Measurements from ENCODE around the gene PTPRQ.
"Not testable (repeated sequence)": the region's sequence is repeated elsewhere in the genome, so short reads cannot be mapped to it uniquely, and the experiment has no call there.

Gene PTPRQ

DNA sequence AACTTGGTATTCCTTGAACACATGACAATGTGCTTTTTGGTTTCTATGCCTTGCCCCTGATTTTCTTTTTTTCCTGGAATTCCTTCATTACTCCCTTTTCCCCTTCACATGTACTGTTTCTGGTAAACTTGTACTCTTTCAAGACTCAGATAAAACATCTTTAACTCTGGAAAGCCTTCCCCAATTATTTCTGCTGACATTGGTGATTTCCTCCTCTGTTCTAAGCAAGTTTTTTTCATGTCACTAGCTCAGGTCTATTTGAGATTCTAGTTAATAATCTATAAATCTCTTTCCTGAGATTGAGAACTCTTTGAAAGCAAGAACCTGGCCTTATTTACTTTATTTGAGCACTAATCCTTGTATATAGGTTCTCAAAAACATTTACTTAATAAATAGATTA, 24.0 kb upstream of the PTPRQ start:
- no peaks in the 10 kb centered on the region for H3K27me3 ChIP-seq (ENCODE audit: control insufficient read depth, insufficient read depth, low read length)
- H3K36me3 ChIP-seq (ENCODE audit: control insufficient read depth, low read depth, low read length), result no peaks in the 10 kb centered on the region
- H3K9me3 ChIP-seq (ENCODE audit: control insufficient read depth, low read depth, low read length), result no peaks in the 10 kb centered on the region
- H3K27ac ChIP-seq (ENCODE audit: low read length), result no peak overlapping the region
- no peak overlapping the region for H3K4me3 ChIP-seq (ENCODE audit: low read length)
- no peak overlapping the region for H3K9ac ChIP-seq (ENCODE audit: low read length)
- H3K4me1 ChIP-seq (ENCODE audit: control insufficient read depth, low read depth, low read length), result no peaks in the 10 kb centered on the region

DNA sequence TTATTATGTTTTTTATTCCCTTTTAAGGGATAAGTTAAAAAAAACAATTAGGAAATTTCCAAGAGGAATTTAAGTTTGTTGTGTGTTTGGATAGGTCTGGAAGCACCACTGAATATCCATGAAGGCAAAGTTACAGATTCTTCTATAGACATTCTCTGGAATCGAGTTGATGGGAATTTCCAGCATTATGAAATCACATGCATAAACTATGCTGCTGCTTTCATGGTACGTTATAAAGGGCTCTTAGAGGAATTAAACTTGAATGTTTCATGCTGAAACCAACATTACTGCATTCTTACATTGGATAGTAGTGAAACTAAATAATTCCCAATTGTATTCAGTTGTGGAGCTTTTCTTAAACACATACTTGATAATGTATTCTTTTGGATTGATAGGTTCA, 21.5 kb upstream of the PTPRQ start:
- no peak overlapping the region for H3K9ac ChIP-seq (ENCODE audit: low read length)
- H3K27ac ChIP-seq (ENCODE audit: low read length), result no peak overlapping the region
- H3K9me3 ChIP-seq (ENCODE audit: control insufficient read depth, low read depth, low read length), result no peaks in the 10 kb centered on the region
- H3K4me3 ChIP-seq (ENCODE audit: low read length), result no peak overlapping the region
- no peaks in the 10 kb centered on the region for H3K36me3 ChIP-seq (ENCODE audit: control insufficient read depth, low read depth, low read length)
- no peaks in the 10 kb centered on the region for H3K4me1 ChIP-seq (ENCODE audit: control insufficient read depth, low read depth, low read length)
- no peaks in the 10 kb centered on the region for H3K27me3 ChIP-seq (ENCODE audit: control insufficient read depth, insufficient read depth, low read length)

DNA sequence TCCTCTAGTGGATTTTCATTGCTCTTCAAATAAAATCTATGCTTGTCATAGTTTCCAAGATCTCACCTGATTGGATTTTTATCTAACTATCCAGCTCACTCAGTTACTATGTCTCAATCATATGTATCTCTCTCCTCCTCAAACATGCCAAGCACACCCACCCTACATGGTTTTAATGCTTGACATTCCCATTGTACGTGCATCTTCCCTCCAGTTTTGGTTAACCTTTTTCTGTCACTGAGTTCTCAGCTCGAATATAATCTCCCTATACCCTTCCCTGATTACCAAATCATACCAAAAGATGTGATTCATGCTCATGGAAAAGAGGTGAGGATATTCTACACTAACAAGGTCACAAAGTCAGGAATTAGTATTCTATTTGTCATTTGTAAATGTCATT, 12.0 kb upstream of the PTPRQ start:
- H3K4me1 ChIP-seq (ENCODE audit: control insufficient read depth, low read depth, low read length), result peaks cover 6% of the 10 kb centered on the region

DNA sequence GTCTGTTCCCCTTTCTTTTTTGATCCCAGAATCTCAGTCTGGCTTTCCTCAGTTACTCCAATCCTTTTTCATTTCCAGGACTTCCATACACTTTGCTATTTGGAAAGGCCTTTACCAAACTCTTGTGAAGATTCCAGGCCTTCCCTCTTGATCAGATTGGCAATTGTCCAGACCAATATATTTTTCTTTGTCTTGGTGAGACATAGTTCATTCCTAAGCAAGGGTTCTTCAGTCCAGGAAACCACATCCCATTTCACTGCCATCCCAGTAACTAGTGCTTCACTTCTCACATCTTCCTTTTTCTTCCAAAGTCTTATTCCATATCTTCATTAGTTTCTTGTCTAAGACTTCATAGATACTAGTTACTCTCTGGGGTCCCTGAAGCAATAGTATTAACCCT, 2.1 kb upstream of the PTPRQ start:
- no peak overlapping the region for H3K27ac ChIP-seq (ENCODE audit: low read length)
- no peaks in the 10 kb centered on the region for H3K36me3 ChIP-seq (ENCODE audit: control insufficient read depth, low read depth, low read length)
- no peaks in the 10 kb centered on the region for H3K4me1 ChIP-seq (ENCODE audit: control insufficient read depth, low read depth, low read length)
- no peaks in the 10 kb centered on the region for H3K27me3 ChIP-seq (ENCODE audit: control insufficient read depth, insufficient read depth, low read length)
- no peak overlapping the region for H3K4me3 ChIP-seq (ENCODE audit: low read length)
- no peaks in the 10 kb centered on the region for H3K9me3 ChIP-seq (ENCODE audit: control insufficient read depth, low read depth, low read length)
- H3K9ac ChIP-seq (ENCODE audit: low read length), result no peak overlapping the region

More for the DNA sequence above, 12.0 kb upstream of the PTPRQ start:
- H3K27ac ChIP-seq (ENCODE audit: low read length), result no peak overlapping the region
- no peak overlapping the region for H3K9ac ChIP-seq (ENCODE audit: low read length)
- no peaks in the 10 kb centered on the region for H3K36me3 ChIP-seq (ENCODE audit: control insufficient read depth, low read depth, low read length)
- no peak overlapping the region for H3K4me3 ChIP-seq (ENCODE audit: low read length)
- H3K27me3 ChIP-seq (ENCODE audit: control insufficient read depth, insufficient read depth, low read length), result no peaks in the 10 kb centered on the region
- H3K9me3 ChIP-seq (ENCODE audit: control insufficient read depth, low read depth, low read length), result no peaks in the 10 kb centered on the region

DNA sequence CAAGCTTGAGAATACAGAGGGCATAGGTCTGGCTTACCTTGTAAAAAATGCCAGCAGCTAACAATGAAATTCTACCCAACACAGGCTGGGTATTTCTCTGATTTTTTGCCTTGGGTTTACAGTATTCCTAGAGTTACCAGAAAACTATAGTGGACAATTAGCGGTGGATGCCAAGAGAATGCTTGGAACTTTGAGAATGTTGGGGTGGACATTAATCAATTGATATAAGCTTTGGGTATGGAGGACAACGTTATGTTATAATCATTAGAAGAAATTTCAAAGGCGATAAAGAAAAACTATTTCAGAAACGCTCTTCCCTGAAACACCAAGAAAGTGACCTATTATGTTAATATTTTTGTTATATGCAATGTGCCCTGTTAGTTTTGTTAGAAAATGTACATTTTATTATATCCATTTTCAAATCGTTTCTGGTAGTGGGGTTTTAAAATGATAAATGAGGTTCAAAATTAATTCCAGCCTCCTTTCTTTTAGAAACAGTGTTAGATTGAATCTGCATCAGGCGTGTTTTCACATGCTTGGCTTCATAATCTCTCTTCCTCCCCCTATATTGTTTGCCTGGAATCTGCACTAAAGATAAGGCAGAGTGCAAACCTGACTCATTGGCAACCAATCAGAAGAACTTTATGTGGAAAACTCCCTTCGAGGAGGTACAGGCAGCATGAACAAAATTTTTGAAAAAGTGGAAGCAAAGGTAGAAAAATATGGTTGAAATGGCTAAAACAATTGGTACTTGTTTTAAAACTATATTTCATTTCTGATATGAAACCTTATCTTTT, 1.4 kb upstream of the PTPRQ start:
- Histone ChIP-seq H3K27me3 (ENCODE audit: control insufficient read depth, insufficient read depth, low read length) (no peaks in the 10 kb centered on the region), H3K4me1 (ENCODE audit: control insufficient read depth, low read depth, low read length) (no peaks in the 10 kb centered on the region), H3K36me3 (ENCODE audit: control insufficient read depth, low read depth, low read length) (no peaks in the 10 kb centered on the region), H3K4me3 (ENCODE audit: low read length) (no peak overlapping the region), H3K27ac (ENCODE audit: low read length) (no peak overlapping the region), H3K9ac (ENCODE audit: low read length) (no peak overlapping the region), H3K9me3 (ENCODE audit: control insufficient read depth, low read depth, low read length) (no peaks in the 10 kb centered on the region)

DNA sequence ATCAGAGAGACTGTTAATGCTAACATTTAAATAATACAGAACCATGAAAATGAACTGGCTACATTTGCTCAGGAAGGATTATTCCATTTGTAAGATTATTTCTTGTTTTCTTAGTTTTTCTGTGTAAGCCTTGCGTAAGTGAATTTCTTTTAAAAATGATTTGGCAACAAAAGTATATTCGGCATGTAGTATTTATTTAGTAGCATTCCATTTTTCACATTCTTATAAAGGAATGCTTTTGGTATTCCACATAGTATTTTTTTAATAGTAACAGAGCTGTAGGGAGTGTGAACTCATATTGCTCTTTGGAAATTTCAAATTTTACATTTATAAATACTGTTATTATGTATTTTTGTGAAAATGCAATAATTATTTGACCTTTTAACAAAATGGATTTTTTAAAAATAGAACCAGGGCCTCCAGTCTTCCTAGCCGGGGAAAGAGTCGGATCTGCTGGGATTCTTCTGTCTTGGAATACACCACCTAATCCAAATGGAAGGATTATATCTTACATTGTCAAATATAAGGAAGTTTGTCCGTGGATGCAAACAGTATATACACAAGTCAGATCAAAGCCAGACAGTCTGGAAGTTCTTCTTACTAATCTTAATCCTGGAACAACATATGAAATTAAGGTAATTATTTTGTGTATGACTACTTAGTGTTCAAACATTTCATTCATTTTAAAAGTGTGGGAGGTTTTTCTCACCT, 1.2 kb downstream of the PTPRQ start:
- H3K9ac ChIP-seq (ENCODE audit: low read length), result no peak overlapping the region
- no peaks in the 10 kb centered on the region for H3K27me3 ChIP-seq (ENCODE audit: control insufficient read depth, insufficient read depth, low read length)
- no peaks in the 10 kb centered on the region for H3K4me1 ChIP-seq (ENCODE audit: control insufficient read depth, low read depth, low read length)
- no peak overlapping the region for H3K4me3 ChIP-seq (ENCODE audit: low read length)
- H3K9me3 ChIP-seq (ENCODE audit: control insufficient read depth, low read depth, low read length), result no peaks in the 10 kb centered on the region
- no peaks in the 10 kb centered on the region for H3K36me3 ChIP-seq (ENCODE audit: control insufficient read depth, low read depth, low read length)
- H3K27ac ChIP-seq (ENCODE audit: low read length), result no peak overlapping the region

DNA sequence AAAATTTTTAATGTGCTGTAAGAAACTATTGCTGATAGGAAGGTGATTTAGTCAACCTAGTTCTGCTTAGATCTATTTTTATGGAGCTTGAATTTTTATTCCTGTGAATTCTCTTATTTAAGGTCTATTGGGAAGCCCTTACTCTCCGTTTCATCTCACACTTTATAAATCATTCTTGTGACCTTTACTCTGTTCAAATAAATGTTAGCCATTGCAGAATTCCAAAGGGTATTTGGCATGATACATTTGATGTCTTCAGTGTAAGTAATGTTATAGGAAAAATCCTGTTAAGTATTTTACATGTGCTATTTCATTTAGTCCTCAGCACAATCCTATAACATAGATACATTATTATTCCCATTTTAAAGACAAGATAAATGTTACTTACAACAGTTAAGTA, 12.5 kb downstream of the PTPRQ start:
- Histone ChIP-seq H3K4me1 (ENCODE audit: control insufficient read depth, low read depth, low read length) (no peaks in the 10 kb centered on the region), H3K27ac (ENCODE audit: low read length) (no peak overlapping the region), H3K36me3 (ENCODE audit: control insufficient read depth, low read depth, low read length) (no peaks in the 10 kb centered on the region), H3K9ac (ENCODE audit: low read length) (no peak overlapping the region), H3K4me3 (ENCODE audit: low read length) (no peak overlapping the region), H3K9me3 (ENCODE audit: control insufficient read depth, low read depth, low read length) (no peaks in the 10 kb centered on the region), H3K27me3 (ENCODE audit: control insufficient read depth, insufficient read depth, low read length) (no peaks in the 10 kb centered on the region)

DNA sequence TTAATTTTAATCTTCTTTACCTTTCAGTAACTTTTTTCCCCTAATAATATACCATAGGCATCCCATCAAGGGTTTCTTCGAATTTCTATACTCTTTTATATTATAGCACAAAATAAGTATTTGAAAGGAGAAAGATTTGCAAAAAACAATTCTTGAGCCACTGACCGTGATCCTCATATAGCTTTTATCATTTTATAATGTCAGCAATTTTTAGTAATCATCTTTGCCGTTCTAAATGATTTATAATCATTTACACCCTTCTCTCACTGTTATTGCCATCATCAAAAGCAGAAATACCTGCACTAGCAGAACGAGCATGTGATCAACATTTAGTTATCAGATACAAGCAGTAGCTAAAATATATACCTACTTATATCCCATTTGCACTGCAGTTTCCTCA, 16.9 kb downstream of the PTPRQ start:
- no peaks in the 10 kb centered on the region for H3K27me3 ChIP-seq (ENCODE audit: control insufficient read depth, insufficient read depth, low read length)
- no peaks in the 10 kb centered on the region for H3K9me3 ChIP-seq (ENCODE audit: control insufficient read depth, low read depth, low read length)
- H3K36me3 ChIP-seq (ENCODE audit: control insufficient read depth, low read depth, low read length), result no peaks in the 10 kb centered on the region
- no peaks in the 10 kb centered on the region for H3K4me1 ChIP-seq (ENCODE audit: control insufficient read depth, low read depth, low read length)
- no peak overlapping the region for H3K4me3 ChIP-seq (ENCODE audit: low read length)
- no peak overlapping the region for H3K27ac ChIP-seq (ENCODE audit: low read length)
- H3K9ac ChIP-seq (ENCODE audit: low read length), result no peak overlapping the region

DNA sequence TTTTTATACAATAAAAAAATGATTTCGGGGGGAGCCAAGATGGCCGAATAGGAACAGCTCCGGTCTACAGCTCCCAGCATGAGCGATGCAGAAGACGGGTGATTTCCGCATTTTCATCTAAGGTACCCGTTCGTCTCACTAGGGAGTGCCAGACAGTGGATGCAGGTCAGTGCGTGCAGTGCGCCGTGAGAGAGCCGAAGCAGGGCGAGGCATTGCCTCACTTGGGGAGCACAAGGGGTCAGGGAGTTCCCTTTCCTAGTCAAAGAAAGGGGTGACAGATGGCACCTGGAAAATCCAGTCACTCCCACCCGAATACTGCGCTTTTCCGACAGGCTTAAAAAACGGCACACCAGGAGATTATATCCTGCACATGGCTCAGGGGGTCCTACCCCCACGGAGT, 17.8 kb downstream of the PTPRQ start:
- H3K27me3 ChIP-seq (ENCODE audit: control insufficient read depth, insufficient read depth, low read length); H3K4me3 ChIP-seq (ENCODE audit: low read length); H3K4me1 ChIP-seq (ENCODE audit: control insufficient read depth, low read depth, low read length); H3K36me3 ChIP-seq (ENCODE audit: control insufficient read depth, low read depth, low read length); H3K9ac ChIP-seq (ENCODE audit: low read length); H3K9me3 ChIP-seq (ENCODE audit: control insufficient read depth, low read depth, low read length); H3K27ac ChIP-seq (ENCODE audit: low read length): not testable (repeated sequence)

DNA sequence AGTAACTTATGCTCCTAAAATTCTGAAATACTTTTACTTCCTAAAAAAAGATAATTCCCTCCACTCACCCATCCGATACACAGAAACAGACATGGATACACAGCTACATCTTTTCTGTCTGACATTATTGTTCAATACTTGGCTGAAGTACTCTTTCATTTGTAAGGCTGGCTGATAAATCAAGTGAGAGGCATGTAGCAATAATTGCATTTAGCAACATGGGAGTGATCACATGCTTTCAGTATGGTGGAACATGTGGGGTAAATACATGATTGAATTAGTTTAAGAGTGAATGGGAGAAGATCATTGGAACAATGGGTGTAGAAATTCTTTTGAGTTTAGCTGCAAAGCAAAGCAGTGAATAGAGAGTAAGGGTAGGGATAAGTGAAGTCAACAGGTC, 25.6 kb downstream of the PTPRQ start:
- no peak overlapping the region for H3K4me3 ChIP-seq (ENCODE audit: low read length)
- no peak overlapping the region for H3K27ac ChIP-seq (ENCODE audit: low read length)
- H3K9ac ChIP-seq (ENCODE audit: low read length), result no peak overlapping the region
- no peaks in the 10 kb centered on the region for H3K27me3 ChIP-seq (ENCODE audit: control insufficient read depth, insufficient read depth, low read length)
- no peaks in the 10 kb centered on the region for H3K36me3 ChIP-seq (ENCODE audit: control insufficient read depth, low read depth, low read length)
- H3K9me3 ChIP-seq (ENCODE audit: control insufficient read depth, low read depth, low read length), result no peaks in the 10 kb centered on the region
- peaks cover 12% of the 10 kb centered on the region for H3K4me1 ChIP-seq (ENCODE audit: control insufficient read depth, low read depth, low read length)

- no peaks in the 10 kb centered on the region for H3K36me3 ChIP-seq (ENCODE audit: control insufficient read depth, low read depth, low read length)
- H3K27me3 ChIP-seq (ENCODE audit: control insufficient read depth, insufficient read depth, low read length), result no peaks in the 10 kb centered on the region
- H3K9me3 ChIP-seq (ENCODE audit: control insufficient read depth, low read depth, low read length), result no peaks in the 10 kb centered on the region
- H3K4me3 ChIP-seq (ENCODE audit: low read length), result no peak overlapping the region
- H3K4me1 ChIP-seq (ENCODE audit: control insufficient read depth, low read depth, low read length), result peaks cover 12% of the 10 kb centered on the region
- no peak overlapping the region for H3K9ac ChIP-seq (ENCODE audit: low read length)
- H3K27ac ChIP-seq (ENCODE audit: low read length), result no peak overlapping the region
These were observed 26.4 kb downstream of the PTPRQ start for GRCh38 chr12:80470403-80470802.

DNA sequence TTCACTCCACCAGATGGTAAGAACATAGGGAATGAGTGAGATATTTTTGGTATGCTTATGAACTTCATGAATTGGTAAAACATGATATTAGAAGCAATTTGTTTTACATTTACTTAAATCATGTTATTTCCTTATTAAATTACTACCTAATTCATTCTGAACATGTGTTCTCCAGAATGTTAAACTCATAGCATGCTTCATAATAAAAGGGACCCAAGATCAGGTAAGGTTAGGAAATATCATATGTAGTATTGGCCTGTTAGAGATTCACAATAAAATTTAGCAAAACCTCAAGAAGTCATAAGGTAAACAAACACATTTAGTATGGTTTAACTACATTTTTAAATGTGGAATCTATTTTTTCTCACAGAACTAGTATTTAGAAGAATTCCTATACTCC, 28.2 kb downstream of the PTPRQ start:
- H3K36me3 ChIP-seq (ENCODE audit: control insufficient read depth, low read depth, low read length), result no peaks in the 10 kb centered on the region
- no peak overlapping the region for H3K9ac ChIP-seq (ENCODE audit: low read length)
- no peak overlapping the region for H3K27ac ChIP-seq (ENCODE audit: low read length)
- no peaks in the 10 kb centered on the region for H3K27me3 ChIP-seq (ENCODE audit: control insufficient read depth, insufficient read depth, low read length)
- H3K4me1 ChIP-seq (ENCODE audit: control insufficient read depth, low read depth, low read length), result peaks cover 12% of the 10 kb centered on the region
- no peaks in the 10 kb centered on the region for H3K9me3 ChIP-seq (ENCODE audit: control insufficient read depth, low read depth, low read length)
- no peak overlapping the region for H3K4me3 ChIP-seq (ENCODE audit: low read length)

Measured in iPS-18a (cell line).